HAP-1 (cell line): Measurements from ENCODE around the gene SYT2.

Experiments
- DNase-seq, 2 experiments: peaks; one replicate each; pipeline ENCODE4 v3.0.0-alpha.2; 2016 to 2020; ENCODE audit warnings: low spot score in 2 of 2
- H3K27me3 ChIP-seq: fragments of 250-450 bp; sonication (Bioruptor Pico); 2 replicates; pipeline ENCODE4 v1.5.1; 2020; ENCODE audit warnings: low read depth, mild to moderate bottlenecking, moderate library complexity
- H3K36me3 ChIP-seq: fragments of 250-450 bp; sonication (Bioruptor Pico); replicated peaks from 2 replicates; pipeline ENCODE4 v1.5.1; 2020; ENCODE audit warnings: mild to moderate bottlenecking
- H3K4me1 ChIP-seq: fragments of 250-450 bp; sonication (Bioruptor Pico); 2 replicates; pipeline ENCODE4 v1.5.1; 2020; ENCODE audit warnings: mild to moderate bottlenecking
- H3K4me3 ChIP-seq: fragments of 250-450 bp; sonication (Bioruptor Pico); 2 replicates; pipeline ENCODE4 v1.5.1; 2020; ENCODE audit warnings: mild to moderate bottlenecking, moderate library complexity
- H3K9me3 ChIP-seq: fragments of 250-450 bp; sonication (Bioruptor Pico); 2 replicates; pipeline ENCODE4 v1.5.1; 2020; ENCODE audit warnings: mild to moderate bottlenecking, moderate library complexity
- in situ Hi-C: fragments of 300-500 bp; cut with MboI; formaldehyde crosslinking; loops from 3 replicates; pipeline ENCODE4 v1.14.3; 2020; ENCODE audit warnings: low sequenced_read_pairs, inconsistent platforms, mixed read lengths

Gene SYT2

DNA sequence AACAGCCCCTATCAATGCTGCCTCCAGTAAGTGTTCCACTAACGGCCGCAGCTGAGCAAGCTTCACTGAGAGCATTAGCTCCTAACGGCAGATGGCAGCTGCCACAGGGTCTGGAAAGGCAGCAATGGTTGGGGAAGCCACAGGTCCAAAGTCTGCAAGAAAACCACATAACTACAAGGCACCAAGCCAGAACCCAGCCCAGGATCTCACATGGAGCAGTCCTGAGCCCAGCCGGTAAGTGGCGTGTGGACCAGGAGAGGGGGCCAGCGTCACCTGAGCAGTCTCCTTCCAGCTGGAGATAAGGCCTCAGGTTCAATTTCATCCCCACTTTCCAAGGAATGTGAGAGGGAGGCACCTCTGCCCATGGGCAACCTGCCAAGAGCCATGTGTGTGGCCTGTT lies 13.2 kb downstream of the SYT2 start:
- in situ Hi-C loops = no loop called here
- Histone ChIP-seq H3K27me3 (peaks cover 7% of the 10 kb centered on the region; the same call in 1 of the 2 replicates), H3K36me3 (no peaks in the 10 kb centered on the region), H3K9me3 (no peaks in the 10 kb centered on the region), H3K4me3 (no peak overlapping the region), H3K4me1 (no peaks in the 10 kb centered on the region)
- no peak for DNase-seq

DNA sequence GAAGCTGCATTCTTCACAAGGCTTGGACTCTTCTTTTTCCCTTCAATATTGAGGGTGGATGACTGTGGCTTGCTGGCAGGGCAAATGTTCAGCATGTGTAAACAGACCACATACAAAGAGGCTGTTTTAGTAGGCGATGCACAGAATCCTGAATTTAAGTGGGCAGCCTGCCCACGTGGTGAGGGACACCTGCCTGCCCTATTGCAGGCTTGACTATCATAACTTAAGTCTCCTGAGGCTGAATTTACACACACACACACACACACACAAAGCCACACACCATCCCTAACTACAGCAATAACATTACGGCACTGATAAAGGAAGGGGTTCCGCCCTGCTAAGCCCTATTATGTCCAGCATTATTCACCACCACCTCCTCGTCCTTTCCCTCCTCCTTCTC lies 15.9 kb downstream of the SYT2 start:
- in situ Hi-C loops = no loop called here
- Histone ChIP-seq H3K36me3 (no peaks in the 10 kb centered on the region), H3K9me3 (no peaks in the 10 kb centered on the region), H3K4me1 (no peaks in the 10 kb centered on the region), H3K27me3 (peaks cover 7% of the 10 kb centered on the region; the same call in 1 of the 2 replicates), H3K4me3 (no peak overlapping the region)
- DNase-seq = no peak

DNA sequence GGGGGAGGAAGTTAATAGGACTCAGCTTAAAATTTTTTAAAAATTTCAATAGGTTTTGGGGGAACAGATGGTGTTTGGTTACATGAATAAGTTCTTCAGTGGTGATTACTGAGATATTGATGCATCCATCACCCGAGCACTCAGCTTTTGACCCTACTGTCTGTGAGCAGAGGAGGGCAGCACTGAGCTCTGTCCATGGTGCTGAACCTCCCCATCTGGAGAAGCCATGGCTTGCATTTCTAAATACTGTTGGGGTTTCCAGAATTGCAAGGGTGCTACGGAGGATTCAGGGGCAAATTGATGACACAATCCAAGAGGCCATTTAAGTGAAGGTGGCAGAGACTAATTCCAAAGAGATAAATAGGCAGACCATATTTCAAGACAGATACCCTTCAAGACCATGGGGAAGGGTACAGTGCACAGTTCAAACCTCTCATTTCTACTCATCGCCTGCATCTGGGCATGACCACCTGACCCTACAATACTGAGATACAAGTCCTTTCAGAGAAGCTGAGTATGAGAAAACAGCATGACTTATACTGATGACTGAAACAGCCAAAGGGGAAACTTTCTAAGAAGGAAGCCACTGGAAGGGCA lies 17.2 kb downstream of the SYT2 start:
- in situ Hi-C loops = no loop called here
- Histone ChIP-seq H3K27me3 (peaks cover 7% of the 10 kb centered on the region), H3K4me3 (no peak overlapping the region), H3K9me3 (no peaks in the 10 kb centered on the region), H3K36me3 (no peaks in the 10 kb centered on the region), H3K4me1 (no peaks in the 10 kb centered on the region)
- DNase-seq = peak; percentile 34 to 88

DNA sequence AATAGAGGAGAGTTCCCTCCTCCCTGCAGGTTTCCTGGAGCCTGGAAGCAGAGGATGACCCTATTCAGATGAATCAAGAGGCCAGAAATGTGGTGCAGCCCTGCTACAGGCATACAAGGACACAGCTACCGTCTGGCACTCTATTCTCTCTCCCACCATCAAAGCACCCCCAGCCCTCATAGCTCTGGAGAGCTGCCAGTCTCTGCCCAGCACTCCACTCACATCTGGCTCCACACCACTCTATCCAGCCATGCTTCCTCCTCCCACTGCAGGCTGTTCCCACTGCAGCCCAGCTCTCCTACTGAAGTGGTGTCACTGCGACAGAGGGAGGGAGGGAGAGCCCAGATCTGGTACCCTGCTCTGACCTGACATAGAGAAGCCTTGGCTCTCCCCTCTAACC lies 18.4 kb downstream of the SYT2 start:
- Histone ChIP-seq H3K4me1 (no peaks in the 10 kb centered on the region), H3K27me3 (peaks cover 4% of the 10 kb centered on the region), H3K4me3 (no peak overlapping the region), H3K36me3 (no peaks in the 10 kb centered on the region), H3K9me3 (no peaks in the 10 kb centered on the region)
- no peak for DNase-seq
- in situ Hi-C loops = no loop called here

DNA sequence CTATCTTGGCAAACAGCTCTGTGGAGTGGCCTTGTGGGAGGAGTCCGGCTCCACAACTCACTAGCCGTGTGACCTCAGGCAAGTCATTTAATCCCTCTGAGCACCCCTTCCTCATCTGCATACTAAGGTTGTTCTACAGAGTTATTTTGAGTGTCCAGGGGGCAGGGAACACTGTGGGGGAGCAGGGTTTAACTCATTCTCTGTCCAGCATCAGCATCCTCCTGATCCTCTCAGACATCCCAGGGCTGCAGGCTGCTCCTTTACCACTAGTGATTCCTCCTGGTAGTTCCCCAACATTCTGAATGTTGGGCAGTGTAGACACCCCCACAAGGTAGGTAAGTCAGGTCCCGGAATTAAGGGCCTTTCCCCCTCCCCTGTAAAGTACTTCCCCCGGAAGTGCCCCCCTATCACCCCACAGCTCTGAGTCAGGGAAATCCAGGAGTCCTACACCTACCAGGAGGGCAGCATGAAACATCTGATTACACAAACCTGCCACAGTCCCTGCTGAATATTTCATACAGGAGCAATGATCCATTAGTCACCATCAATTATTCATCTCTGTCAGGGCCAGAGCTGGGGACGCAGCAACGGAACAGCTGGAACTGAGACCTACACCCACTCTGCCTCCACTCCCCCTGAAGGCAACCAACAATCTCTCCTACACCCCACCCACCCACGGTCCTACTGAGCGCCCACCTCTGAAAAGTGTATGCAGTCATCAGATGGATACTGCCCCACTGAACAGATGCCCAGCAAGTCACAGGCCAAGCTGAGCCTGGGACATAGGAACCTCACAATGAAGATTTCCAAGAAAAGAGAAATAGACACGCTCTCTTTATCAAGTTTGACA lies 20.5 kb downstream of the SYT2 start:
- DNase-seq = no peak
- in situ Hi-C loops = no loop called here
- no peaks in the 10 kb centered on the region for H3K4me1 ChIP-seq
- H3K27me3 ChIP-seq = peaks cover 4% of the 10 kb centered on the region
- no peak overlapping the region for H3K4me3 ChIP-seq
- no peaks in the 10 kb centered on the region for H3K9me3 ChIP-seq
- no peaks in the 10 kb centered on the region for H3K36me3 ChIP-seq

DNA sequence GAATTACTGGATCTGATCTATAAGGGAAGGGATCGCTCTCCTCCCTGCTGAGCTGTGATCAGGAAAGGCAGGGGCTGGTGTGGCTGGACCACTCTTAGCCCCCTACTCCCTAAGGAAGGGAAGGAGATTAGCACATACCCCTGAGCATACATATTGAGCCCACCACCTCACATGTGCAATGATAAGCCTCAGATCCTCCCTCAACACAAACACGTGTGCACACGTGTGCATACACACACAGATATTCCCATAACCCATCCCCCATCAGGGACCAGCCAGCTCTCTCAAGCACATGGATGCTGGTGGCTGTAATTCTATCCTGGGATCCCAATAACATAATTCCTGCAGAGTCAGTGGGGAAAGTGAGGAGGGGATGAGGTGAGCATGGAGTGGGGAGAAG lies 21.2 kb downstream of the SYT2 start:
- in situ Hi-C loops = no loop called here
- H3K27me3 ChIP-seq = peaks cover 4% of the 10 kb centered on the region
- H3K4me1 ChIP-seq = no peaks in the 10 kb centered on the region
- no peaks in the 10 kb centered on the region for H3K9me3 ChIP-seq
- no peaks in the 10 kb centered on the region for H3K36me3 ChIP-seq
- DNase-seq = no peak
- H3K4me3 ChIP-seq = no peak overlapping the region

DNA sequence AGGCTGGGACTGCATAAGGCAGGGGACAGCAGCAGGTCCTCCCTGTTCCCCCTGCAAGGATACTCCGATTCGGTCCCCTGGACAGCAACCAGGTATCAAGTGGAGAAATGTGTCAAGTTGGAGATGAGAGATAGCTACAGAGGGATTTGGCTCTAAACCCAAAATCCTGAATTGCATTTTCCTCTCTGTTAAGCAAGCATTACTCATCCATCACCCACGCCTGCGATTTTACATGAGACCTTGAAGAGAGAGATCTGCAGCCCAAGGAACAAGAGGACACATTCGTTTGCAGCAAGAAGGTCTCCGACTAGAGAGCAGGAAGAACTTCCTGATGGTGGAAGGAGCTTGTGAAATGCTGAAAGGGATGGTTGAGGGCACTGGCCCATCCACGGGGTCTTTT lies 21.9 kb downstream of the SYT2 start:
- Histone ChIP-seq H3K4me3 (no peak overlapping the region), H3K9me3 (no peaks in the 10 kb centered on the region)
- in situ Hi-C loops = no loop called here

DNA sequence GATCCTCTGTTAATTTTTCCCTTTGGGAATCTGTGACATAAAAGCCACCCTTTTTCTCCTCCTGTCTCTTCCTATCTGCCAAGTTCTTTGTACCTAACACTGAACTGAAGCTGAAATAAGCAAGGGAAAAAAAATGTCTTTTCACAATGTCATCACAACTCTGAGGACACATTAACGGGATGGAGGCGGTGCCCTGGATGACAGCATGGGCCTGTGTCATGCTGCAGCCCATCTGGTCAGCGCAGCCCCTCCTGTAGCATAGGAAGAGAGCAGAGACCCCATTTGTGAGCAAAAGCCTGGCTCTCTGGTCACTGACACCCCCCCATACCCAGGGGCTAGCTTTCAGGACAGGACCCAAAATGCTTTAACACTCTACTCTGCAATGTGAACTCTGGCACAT lies 22.5 kb downstream of the SYT2 start:
- in situ Hi-C loops = no loop called here
- H3K4me1 ChIP-seq = no peaks in the 10 kb centered on the region
- no peaks in the 10 kb centered on the region for H3K36me3 ChIP-seq
- H3K9me3 ChIP-seq = no peaks in the 10 kb centered on the region
- peaks cover 4% of the 10 kb centered on the region for H3K27me3 ChIP-seq
- no peak for DNase-seq
- no peak overlapping the region for H3K4me3 ChIP-seq

More for the DNA sequence above, 21.9 kb downstream of the SYT2 start:
- DNase-seq = no peak
- no peaks in the 10 kb centered on the region for H3K4me1 ChIP-seq
- peaks cover 4% of the 10 kb centered on the region for H3K27me3 ChIP-seq
- no peaks in the 10 kb centered on the region for H3K36me3 ChIP-seq

DNA sequence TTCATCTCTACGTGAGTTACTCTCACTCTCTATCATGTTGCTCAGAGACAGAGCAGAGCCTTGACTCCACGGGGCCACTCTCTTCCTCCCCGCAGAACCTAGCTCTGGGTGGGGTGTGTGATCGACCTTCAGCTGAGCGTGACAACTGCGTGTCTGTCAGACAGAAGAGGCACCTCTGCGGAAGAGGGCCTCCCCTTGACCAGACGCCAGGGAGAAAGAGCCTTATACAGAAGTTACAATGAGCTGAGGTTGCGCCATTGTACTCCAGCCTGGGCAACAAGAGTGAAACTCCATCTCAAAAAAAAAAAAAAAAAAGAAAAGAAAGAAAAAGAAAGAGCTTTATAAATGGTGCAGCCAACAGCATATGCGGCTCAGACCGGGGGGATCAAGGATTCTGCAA lies 22.9 kb downstream of the SYT2 start:
- H3K4me3 ChIP-seq = no peak overlapping the region
- in situ Hi-C loops = no loop called here
- H3K36me3 ChIP-seq = no peaks in the 10 kb centered on the region
- H3K27me3 ChIP-seq = peaks cover 4% of the 10 kb centered on the region
- H3K4me1 ChIP-seq = no peaks in the 10 kb centered on the region
- no peak for DNase-seq
- no peaks in the 10 kb centered on the region for H3K9me3 ChIP-seq

DNA sequence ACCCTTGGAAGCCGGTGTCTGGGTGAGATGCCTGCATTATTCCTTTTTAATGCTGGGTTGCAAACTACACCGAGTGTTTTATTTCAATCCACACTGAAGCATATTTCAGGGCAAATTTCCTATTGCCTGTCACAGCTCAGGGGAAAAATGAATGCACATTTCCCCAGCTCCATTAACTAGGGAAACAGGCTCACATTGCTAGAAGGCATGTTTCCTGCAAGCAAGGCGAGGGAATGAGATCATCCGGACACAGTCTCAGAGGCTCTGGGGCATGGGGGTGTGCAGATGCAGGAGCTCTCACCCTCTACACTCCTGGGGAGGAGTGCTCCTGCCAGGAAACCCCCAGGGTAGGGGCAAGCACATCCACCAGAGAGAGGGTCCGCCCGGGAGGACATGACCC lies 24.6 kb downstream of the SYT2 start:
- in situ Hi-C loops = no loop called here
- Histone ChIP-seq H3K27me3 (peaks cover 4% of the 10 kb centered on the region), H3K4me1 (no peaks in the 10 kb centered on the region), H3K9me3 (no peaks in the 10 kb centered on the region), H3K4me3 (no peak overlapping the region), H3K36me3 (no peaks in the 10 kb centered on the region)
- DNase-seq = no peak

DNA sequence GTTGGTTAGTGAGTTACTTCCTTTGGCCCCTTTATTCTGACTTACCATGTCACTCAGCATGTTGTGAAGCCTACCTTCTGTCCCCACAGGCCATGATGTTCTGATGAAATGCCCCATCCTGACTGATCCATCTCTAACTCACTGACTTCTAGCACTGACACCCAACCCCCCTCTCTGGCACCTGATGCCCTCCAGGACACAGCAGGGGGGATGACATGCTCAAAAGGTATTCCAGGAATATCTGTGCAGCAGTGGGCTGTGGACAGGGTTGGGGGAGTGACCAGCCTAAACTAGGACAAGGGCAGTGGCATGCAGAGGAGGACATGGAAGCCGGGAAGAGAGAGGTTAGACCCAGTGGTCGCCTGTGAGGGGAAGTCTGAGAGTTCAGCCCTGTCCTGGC lies 25.5 kb downstream of the SYT2 start:
- Histone ChIP-seq H3K4me1 (no peaks in the 10 kb centered on the region), H3K9me3 (no peaks in the 10 kb centered on the region), H3K27me3 (peaks cover 4% of the 10 kb centered on the region), H3K4me3 (no peak overlapping the region), H3K36me3 (no peaks in the 10 kb centered on the region)
- no peak for DNase-seq
- in situ Hi-C loops = no loop called here

DNA sequence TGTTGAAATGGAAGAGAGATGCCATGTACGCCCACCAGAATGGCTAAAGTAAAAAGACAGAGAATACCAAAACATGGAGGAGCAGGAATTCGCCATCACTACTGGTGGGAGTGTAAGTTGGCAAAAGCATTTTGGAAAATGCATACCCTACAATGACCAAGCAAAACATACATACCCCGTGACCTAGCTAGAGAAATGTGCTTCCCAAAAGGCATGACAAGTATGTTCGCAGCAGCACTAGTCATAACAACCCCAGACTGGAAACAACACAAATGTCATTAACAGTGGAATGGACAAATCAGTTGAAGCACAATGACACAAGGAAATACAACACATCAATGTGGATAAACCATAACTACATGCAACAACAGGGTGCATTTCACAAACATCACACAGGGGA lies 27.2 kb downstream of the SYT2 start:
- H3K36me3 ChIP-seq = no peaks in the 10 kb centered on the region
- DNase-seq = no peak
- no peak overlapping the region for H3K4me3 ChIP-seq
- no peaks in the 10 kb centered on the region for H3K9me3 ChIP-seq
- peaks cover 4% of the 10 kb centered on the region for H3K27me3 ChIP-seq
- in situ Hi-C loops = no loop called here
- H3K4me1 ChIP-seq = no peaks in the 10 kb centered on the region

DNA sequence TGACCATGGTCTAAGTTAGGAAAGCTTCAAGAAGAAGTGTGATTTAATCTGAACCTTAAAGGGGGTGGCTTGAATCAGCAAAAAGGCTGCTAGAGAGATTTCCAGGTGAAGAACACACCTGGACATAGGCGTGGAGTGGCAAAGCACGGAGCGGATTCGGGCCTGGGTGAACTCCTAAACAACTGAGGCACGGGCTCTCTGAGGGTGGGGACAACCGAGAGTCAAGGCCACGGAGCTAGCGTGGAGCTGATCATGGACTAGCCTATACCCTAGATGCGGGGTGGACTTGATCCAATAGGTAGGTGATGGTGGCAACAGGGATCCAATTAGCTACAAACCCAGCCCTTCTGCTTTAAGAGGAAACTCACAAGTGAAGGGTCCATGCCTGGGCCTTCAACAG lies 27.8 kb downstream of the SYT2 start:
- H3K27me3 ChIP-seq = peaks cover 4% of the 10 kb centered on the region
- H3K36me3 ChIP-seq = no peaks in the 10 kb centered on the region
- no peaks in the 10 kb centered on the region for H3K4me1 ChIP-seq
- in situ Hi-C loops = no loop called here
- no peaks in the 10 kb centered on the region for H3K9me3 ChIP-seq
- no peak for DNase-seq
- H3K4me3 ChIP-seq = no peak overlapping the region

DNA sequence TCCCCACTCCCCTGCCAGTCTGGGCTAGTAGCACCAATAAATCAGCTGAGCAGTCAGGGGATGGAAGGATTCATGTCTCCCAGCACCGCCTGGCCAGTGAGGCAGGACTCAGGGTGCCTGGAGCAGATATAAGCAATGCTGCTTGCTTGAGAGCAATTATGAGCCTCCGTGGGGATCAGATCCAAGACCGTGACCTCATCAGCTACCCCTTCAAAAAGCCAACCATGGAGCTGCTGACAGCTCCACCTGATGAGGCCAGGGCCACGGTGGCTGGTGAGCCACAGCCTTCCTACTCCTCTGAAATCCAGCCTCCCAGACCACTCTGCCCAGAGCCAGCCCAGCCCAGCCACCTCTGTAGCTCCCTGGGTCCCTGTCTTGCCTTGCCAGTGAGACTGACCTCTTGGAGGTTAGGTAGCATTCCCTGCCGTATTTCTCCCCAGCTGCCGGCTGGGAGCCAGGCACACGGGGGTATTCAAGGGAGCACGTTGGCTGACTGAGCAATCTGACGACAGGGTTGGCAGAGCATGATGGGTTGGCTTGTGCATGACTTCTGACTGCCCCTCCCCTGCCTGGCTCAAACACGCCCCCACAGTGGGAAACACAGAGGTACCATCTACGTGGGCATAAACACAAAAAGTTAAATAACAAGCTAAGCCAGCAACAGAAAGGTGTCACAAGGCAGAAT lies 28.4 kb downstream of the SYT2 start:
- peaks cover 6% of the 10 kb centered on the region for H3K27me3 ChIP-seq
- no peak for DNase-seq
- H3K9me3 ChIP-seq = no peaks in the 10 kb centered on the region
- H3K36me3 ChIP-seq = no peaks in the 10 kb centered on the region
- in situ Hi-C loops = no loop called here
- H3K4me3 ChIP-seq = no peak overlapping the region
- H3K4me1 ChIP-seq = no peaks in the 10 kb centered on the region
